Cerebellar cortex (tissue), 1 donor: Measurements from ENCODE around the gene RND2.
A peak's percentile ranks its signal among the peaks of the same experiment; 100 is the strongest.

Experiments used
- DNase-seq: peaks from one replicate; pipeline ENCODE4 v3.0.0-alpha.2; 2015; ENCODE audit warnings: low spot score

Gene RND2

GRCh38 chr17:43006639-43007551 lies 18.1 kb upstream of the RND2 start, which contains the start of gene IFI35:
Gene IFI35, plus strand, starts transcription at chr17:43006784. Its CDS starts 164 bp downstream, at chr17:43006948.
- DNase-seq: peak; percentile 74

- DNase-seq: no peak
Measured at GRCh38 chr17:43010667-43011308, 14.2 kb upstream of the RND2 start.

- DNase-seq: no peak
Measured at GRCh38 chr17:43011728-43012472, 13.1 kb upstream of the RND2 start.

GRCh38 chr17:43013296-43013695 lies 11.7 kb upstream of the RND2 start:
- DNase-seq: no peak

GRCh38 chr17:43014020-43014648 lies 10.9 kb upstream of the RND2 start:
- DNase-seq: no peak

- no peak for DNase-seq
Measured at GRCh38 chr17:43014649-43015542, 10.1 kb upstream of the RND2 start.

GRCh38 chr17:43015579-43015978 lies 9.5 kb upstream of the RND2 start:
- no peak for DNase-seq

GRCh38 chr17:43016216-43016615 lies 8.8 kb upstream of the RND2 start:
- no peak for DNase-seq

GRCh38 chr17:43018008-43018853 lies 6.8 kb upstream of the RND2 start:
- no peak for DNase-seq

- DNase-seq: no peak
Measured at GRCh38 chr17:43018932-43019331, 6.1 kb upstream of the RND2 start.

GRCh38 chr17:43019418-43019817 lies 5.6 kb upstream of the RND2 start:
- DNase-seq: no peak

GRCh38 chr17:43020030-43020621 lies 4.9 kb upstream of the RND2 start:
- no peak for DNase-seq

- no peak for DNase-seq
Measured at GRCh38 chr17:43020789-43021740, 4.0 kb upstream of the RND2 start.

- DNase-seq: peak; percentile 75
Measured at GRCh38 chr17:43021741-43022512, 3.1 kb upstream of the RND2 start, which contains the start of gene VAT1. Gene VAT1, minus strand, starts transcription at chr17:43022385. Its CDS starts 63 bp downstream, at chr17:43022322.

GRCh38 chr17:43025290-43025657 lies 243 bp downstream of the RND2 start:
- DNase-seq: no peak

GRCh38 chr17:43025766-43026537 lies 921 bp downstream of the RND2 start:
- no peak for DNase-seq

- DNase-seq: no peak
Measured at GRCh38 chr17:43026595-43026994, 1.6 kb downstream of the RND2 start.
